AG10803 (cell line): Measurements from ENCODE around the gene CFDP1.
A peak's percentile ranks its signal among the peaks of the same experiment; 100 is the strongest.
"Not testable (repeated sequence)": the region's sequence is repeated elsewhere in the genome, so short reads cannot be mapped to it uniquely, and the experiment has no call there.

Source experiments
- DNase-seq: peaks from one replicate; pipeline ENCODE4 v3.0.0; 2010; ENCODE audit warnings: low read depth
- H3K4me3 ChIP-seq: 2 replicates; pipeline ENCODE4 v1.5.1; 2011; ENCODE audit warnings: mild to moderate bottlenecking, low read length, control low read depth
- CTCF ChIP-seq: conservative IDR thresholded peaks from 2 replicates; pipeline ENCODE4 v1.5.1; 2011; ENCODE audit warnings: mild to moderate bottlenecking, low read length, control low read depth, inconsistent platforms

The CFDP1 gene

GRCh38 chr16:75476817-75477216, 43.5 kb upstream of the CFDP1 start:
- no peak overlapping the region for H3K4me3 ChIP-seq
- DNase-seq, result no peak
- no peak for TF ChIP-seq CTCF

DNA sequence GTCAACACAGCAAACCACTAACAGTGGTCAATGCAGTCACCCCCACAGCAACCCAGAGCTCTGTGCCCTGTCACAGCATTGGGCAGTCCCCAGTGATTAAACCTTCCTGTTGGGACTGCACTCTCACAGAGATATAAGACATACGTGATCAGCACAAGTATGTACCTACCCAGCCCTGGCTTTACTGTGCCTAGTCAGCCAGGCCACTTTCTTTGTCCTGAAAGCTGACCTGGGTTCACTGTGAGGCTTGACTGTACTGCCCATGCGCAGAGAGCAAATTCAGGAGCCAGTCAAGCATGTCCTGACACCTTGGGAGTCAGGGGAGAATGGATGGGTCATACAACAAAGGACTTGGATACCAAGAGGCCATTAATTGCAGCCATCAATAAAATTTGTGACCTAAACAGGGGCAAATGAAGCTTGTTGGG, 42.1 kb upstream of the CFDP1 start:
- no peak overlapping the region for H3K4me3 ChIP-seq
- no peak for TF ChIP-seq CTCF
- no peak for DNase-seq

GRCh38 chr16:75472908-75473877, 39.9 kb upstream of the CFDP1 start:
- DNase-seq, result no peak
- H3K4me3 ChIP-seq, result no peak overlapping the region
- no peak for TF ChIP-seq CTCF

GRCh38 chr16:75471723-75472633, 38.7 kb upstream of the CFDP1 start:
- H3K4me3 ChIP-seq, result no peak overlapping the region
- TF ChIP-seq CTCF, result peak; percentile 90
- DNase-seq, result peak; percentile 59

DNA sequence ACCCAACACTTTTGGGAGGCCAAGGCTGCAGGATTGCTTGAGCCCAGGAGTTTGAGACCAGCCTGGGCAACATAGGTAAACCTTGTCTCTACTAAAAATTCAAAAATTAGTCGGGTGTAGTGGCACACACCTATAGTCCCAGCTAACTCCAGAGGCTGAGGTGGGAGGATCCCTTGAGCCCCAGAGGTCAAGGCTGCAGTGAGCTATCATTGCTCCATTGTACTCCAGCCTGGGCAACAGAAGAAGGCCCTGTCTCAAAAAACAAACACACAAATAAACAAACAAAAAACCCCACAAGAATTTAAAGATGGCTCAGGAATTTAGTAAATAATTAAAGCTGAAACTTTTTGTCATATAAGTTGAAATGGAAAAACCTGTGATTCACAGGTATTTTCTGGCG, 33.5 kb upstream of the CFDP1 start:
- no peak overlapping the region for H3K4me3 ChIP-seq
- no peak for TF ChIP-seq CTCF
- no peak for DNase-seq

- peak; percentile 98 for DNase-seq
- H3K4me3 ChIP-seq, result peak within 1 kb of the TSS; percentile 77
- TF ChIP-seq CTCF, result peak; percentile 99
Observed at GRCh38 chr16:75464122-75464918, 31.0 kb upstream of the CFDP1 start, which contains the start of gene TMEM170A. Gene TMEM170A (minus strand): TSS chr16:75464689. CDS start chr16:75464600, 89 bp downstream.

- not testable (repeated sequence) for DNase-seq
Observed at GRCh38 chr16:75463389-75464121, 30.3 kb upstream of the CFDP1 start.

More at GRCh38 chr16:75463389-75464121, 30.3 kb upstream of the CFDP1 start:
- peak overlapping the region; percentile 77 for H3K4me3 ChIP-seq
